ENCODE data around the gene CARD18. TPM values are rescaled to one million over a fixed set of nuclear protein-coding genes. Genes with fewer than 3 reads are reported as not detected.

CARD18 gene, protein sequence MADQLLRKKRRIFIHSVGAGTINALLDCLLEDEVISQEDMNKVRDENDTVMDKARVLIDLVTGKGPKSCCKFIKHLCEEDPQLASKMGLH
- not detected in 2 replicates for total RNA-seq (ENCODE audit: low replicate concordance)
- long read RNA-seq = 0 reads

DNA sequence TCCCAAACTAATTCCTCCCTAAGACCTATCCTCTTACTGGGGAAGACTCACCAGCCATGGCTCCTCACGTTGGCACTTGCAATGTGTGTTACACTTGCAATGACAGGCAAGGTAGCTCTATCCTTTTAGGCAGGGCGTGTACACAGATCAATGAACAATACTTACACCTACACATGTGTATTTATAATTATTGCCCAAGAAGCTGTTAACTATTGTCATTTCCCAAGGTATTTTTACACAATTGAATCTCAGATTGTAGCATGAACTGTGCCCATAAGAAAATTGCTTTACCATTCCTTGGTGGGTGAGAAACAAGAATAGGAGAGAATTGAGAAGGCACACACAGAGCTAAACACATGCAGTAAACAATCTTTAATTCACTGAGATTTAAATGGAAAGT lies at the start of gene CARD18:
Gene CARD18, minus strand, starts transcription at position 101 of the 400 bp plus-strand sequence. Its CDS starts 43 bp downstream, at position 58.
- Mint-ChIP-seq H3K4me1 (ENCODE audit: unreplicated experiment) (no peaks in the 10 kb centered on the region), H3K36me3 (no peaks in the 10 kb centered on the region), H3K27me3 (peaks cover 3% of the 10 kb centered on the region), H3K4me3 (no peak within 1 kb of the TSS), H3K9me3 (no peaks in the 10 kb centered on the region), H3K27ac (no peak within 1 kb of the TSS)
- no peak for DNase-seq (ENCODE audit: extremely low spot score, unreplicated experiment)
- TF ChIP-seq, protein P1, sequence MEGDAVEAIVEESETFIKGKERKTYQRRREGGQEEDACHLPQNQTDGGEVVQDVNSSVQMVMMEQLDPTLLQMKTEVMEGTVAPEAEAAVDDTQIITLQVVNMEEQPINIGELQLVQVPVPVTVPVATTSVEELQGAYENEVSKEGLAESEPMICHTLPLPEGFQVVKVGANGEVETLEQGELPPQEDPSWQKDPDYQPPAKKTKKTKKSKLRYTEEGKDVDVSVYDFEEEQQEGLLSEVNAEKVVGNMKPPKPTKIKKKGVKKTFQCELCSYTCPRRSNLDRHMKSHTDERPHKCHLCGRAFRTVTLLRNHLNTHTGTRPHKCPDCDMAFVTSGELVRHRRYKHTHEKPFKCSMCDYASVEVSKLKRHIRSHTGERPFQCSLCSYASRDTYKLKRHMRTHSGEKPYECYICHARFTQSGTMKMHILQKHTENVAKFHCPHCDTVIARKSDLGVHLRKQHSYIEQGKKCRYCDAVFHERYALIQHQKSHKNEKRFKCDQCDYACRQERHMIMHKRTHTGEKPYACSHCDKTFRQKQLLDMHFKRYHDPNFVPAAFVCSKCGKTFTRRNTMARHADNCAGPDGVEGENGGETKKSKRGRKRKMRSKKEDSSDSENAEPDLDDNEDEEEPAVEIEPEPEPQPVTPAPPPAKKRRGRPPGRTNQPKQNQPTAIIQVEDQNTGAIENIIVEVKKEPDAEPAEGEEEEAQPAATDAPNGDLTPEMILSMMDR (conservative IDR thresholded peaks at IDR 0.05) = no peak

DNA sequence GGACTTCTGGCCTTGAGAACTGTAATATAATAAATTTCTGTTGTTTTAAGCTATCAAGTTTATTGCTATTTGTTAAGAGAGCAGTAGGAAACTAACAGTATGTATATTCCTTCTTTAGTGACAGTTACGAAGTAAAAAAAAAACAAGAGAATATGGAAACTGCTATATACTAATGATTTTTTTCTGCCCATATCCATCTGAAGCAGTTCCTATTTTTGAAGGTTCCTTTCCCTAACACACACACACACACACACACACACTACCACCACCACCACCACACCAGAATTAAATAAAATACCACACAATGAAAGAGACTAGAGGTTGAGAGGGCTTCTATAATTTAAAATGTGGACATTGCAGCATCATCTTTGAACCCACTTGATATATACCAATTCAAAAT lies 44.4 kb upstream of the CARD18 start:
- DNase-seq (ENCODE audit: extremely low spot score, unreplicated experiment) = no peak
- H3K27me3 Mint-ChIP-seq = no peaks in the 10 kb centered on the region
- H3K27ac Mint-ChIP-seq = no peak overlapping the region
- no peaks in the 10 kb centered on the region for H3K36me3 Mint-ChIP-seq
- H3K9me3 Mint-ChIP-seq = peaks cover 4% of the 10 kb centered on the region
- no peaks in the 10 kb centered on the region for H3K4me1 Mint-ChIP-seq (ENCODE audit: unreplicated experiment)
- TF ChIP-seq, protein P1 (conservative IDR thresholded peaks at IDR 0.05) = no peak
- H3K4me3 Mint-ChIP-seq = no peak overlapping the region

DNA sequence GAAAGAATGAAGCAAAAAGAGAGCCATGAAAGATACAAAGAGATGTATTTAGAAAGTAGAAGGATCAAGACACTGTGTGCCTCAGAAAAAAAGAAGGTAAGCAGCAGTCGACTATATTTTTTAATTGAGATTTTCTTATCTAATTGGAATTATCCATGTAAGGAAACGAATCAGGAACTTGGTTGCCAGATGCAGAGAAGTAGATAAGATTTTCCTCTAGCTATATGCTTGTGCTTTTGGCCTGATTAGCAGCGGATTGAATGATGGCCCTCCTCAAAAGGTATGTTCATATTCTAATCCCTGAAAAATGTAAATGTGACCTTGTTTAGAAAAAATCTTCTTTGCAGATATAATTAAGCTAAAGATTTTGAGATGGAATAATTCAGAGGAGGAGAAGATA lies 43.9 kb upstream of the CARD18 start:
- Mint-ChIP-seq H3K9me3 (peaks cover 4% of the 10 kb centered on the region), H3K36me3 (no peaks in the 10 kb centered on the region), H3K27me3 (no peaks in the 10 kb centered on the region), H3K27ac (no peak overlapping the region), H3K4me3 (no peak overlapping the region), H3K4me1 (ENCODE audit: unreplicated experiment) (no peaks in the 10 kb centered on the region)
- no peak for DNase-seq (ENCODE audit: extremely low spot score, unreplicated experiment)
- TF ChIP-seq, protein P1 (conservative IDR thresholded peaks at IDR 0.05) = no peak

DNA sequence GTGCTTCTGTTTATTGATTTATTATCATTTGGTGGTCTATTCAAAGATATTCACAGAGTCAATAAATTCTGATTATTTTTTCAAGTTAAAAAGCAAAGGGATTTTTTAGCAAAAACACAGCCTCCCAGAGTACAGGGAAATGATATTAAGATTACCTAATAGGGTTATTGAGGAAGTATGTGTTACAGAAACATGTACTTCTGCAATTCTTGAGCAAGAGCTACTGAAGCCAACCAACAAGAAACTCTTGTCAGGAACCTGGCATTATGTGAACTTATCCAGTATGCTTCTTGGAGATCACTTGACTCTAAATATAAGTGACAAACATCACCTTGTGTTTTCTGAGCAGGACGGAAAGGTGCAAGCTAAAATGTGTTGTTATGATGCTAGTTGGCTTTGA lies 42.0 kb upstream of the CARD18 start:
- H3K4me1 Mint-ChIP-seq (ENCODE audit: unreplicated experiment) = no peaks in the 10 kb centered on the region
- H3K9me3 Mint-ChIP-seq = peaks cover 4% of the 10 kb centered on the region
- H3K27me3 Mint-ChIP-seq = no peaks in the 10 kb centered on the region
- H3K27ac Mint-ChIP-seq = no peak overlapping the region
- DNase-seq (ENCODE audit: extremely low spot score, unreplicated experiment) = no peak
- TF ChIP-seq, protein P1 (conservative IDR thresholded peaks at IDR 0.05) = no peak
- H3K4me3 Mint-ChIP-seq = no peak overlapping the region
- H3K36me3 Mint-ChIP-seq = no peaks in the 10 kb centered on the region

DNA sequence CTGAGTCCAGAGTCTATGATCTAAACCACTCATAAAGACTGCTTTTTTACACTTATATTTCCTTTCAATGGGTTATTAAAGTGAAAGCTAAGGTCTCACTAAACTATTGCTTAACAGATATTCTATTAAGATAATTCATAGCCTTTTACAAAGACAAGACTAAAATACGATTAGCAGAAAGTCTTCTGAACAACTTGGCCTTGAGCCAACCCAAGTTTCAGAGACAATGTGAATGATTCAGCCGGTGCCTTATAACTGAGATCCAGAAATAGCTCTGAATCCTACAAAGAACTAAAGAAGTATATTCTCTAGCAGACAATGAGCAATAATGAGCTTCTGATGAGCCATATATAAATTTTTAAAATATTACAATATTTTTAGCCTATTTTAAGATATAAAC lies 41.5 kb upstream of the CARD18 start:
- TF ChIP-seq, protein P1 (conservative IDR thresholded peaks at IDR 0.05) = no peak
- no peaks in the 10 kb centered on the region for H3K36me3 Mint-ChIP-seq
- no peaks in the 10 kb centered on the region for H3K4me1 Mint-ChIP-seq (ENCODE audit: unreplicated experiment)
- no peak overlapping the region for H3K27ac Mint-ChIP-seq
- no peak for DNase-seq (ENCODE audit: extremely low spot score, unreplicated experiment)
- peaks cover 4% of the 10 kb centered on the region for H3K9me3 Mint-ChIP-seq
- no peak overlapping the region for H3K4me3 Mint-ChIP-seq
- H3K27me3 Mint-ChIP-seq = no peaks in the 10 kb centered on the region
